ENCODE data around the gene PTPRN2. TPM values are rescaled to one million over a fixed set of nuclear protein-coding genes. Genes with fewer than 3 reads are reported as not detected.

Gene PTPRN2
- total RNA-seq, 4 donors from 2014 or later: 6.6 to 10.7 (median 8.2) TPM

GRCh38 chr7:158468700-158469296 is 118.8 kb downstream of the PTPRN2 start:
- H3K27ac ChIP-seq: no peak overlapping the region
- peaks cover 0 to 4% (median 0%) of the 10 kb centered on the region in 4 donors for H3K9me3 ChIP-seq
- H3K4me3 ChIP-seq: no peak overlapping the region
- peaks cover 0 to 9% of the 10 kb centered on the region in 2 donors for H3K27me3 ChIP-seq
- DNase-seq (ENCODE audit: low spot score in 2 of 2): no peak
- 54 to 60% methylated on average over 8 to 9 of the region's 9 CpGs for WGBS, 2 donors
- no peaks in the 10 kb centered on the region for H3K36me3 ChIP-seq
- H3K4me1 ChIP-seq: no peaks in the 10 kb centered on the region
- TF ChIP-seq EP300 (IDR thresholded peaks at IDR 0.05) (no peak), CTCF (IDR thresholded peaks at IDR 0.05) (no peak), POLR2A (IDR thresholded peaks at IDR 0.05) (no peak)

GRCh38 chr7:158468181-158468580 is 119.4 kb downstream of the PTPRN2 start:
- Histone ChIP-seq H3K27me3 (peaks cover 0 to 9% of the 10 kb centered on the region in 2 donors), H3K36me3 (no peaks in the 10 kb centered on the region), H3K27ac (no peak overlapping the region), H3K4me1 (no peaks in the 10 kb centered on the region), H3K4me3 (no peak overlapping the region), H3K9me3 (peaks cover 0 to 4% (median 0%) of the 10 kb centered on the region in 4 donors)
- 13 to 16% methylated on average over 10 of the region's 10 CpGs for WGBS, 2 donors
- DNase-seq (ENCODE audit: low spot score in 2 of 2): no peak
- TF ChIP-seq EP300 (IDR thresholded peaks at IDR 0.05): no peak
- no peak for TF ChIP-seq CTCF (IDR thresholded peaks at IDR 0.05)
- TF ChIP-seq POLR2A (IDR thresholded peaks at IDR 0.05): no peak

- H3K36me3 ChIP-seq: no peaks in the 10 kb centered on the region
- no peak for DNase-seq (ENCODE audit: low spot score in 2 of 2)
- H3K27me3 ChIP-seq: peaks cover 0 to 9% of the 10 kb centered on the region in 2 donors
- TF ChIP-seq EP300 (IDR thresholded peaks at IDR 0.05): no peak
- no peak for TF ChIP-seq CTCF (IDR thresholded peaks at IDR 0.05)
- no peak for TF ChIP-seq POLR2A (IDR thresholded peaks at IDR 0.05)
- no peaks in the 10 kb centered on the region for H3K4me1 ChIP-seq
- 61 to 68% methylated on average over 7 of the region's 7 CpGs for WGBS, 2 donors
- no peak overlapping the region for H3K27ac ChIP-seq
- no peak overlapping the region for H3K4me3 ChIP-seq
- peaks cover 0 to 4% (median 0%) of the 10 kb centered on the region in 4 donors for H3K9me3 ChIP-seq
These were observed 120.1 kb downstream of the PTPRN2 start for GRCh38 chr7:158467562-158467961.

GRCh38 chr7:158463317-158463716 is 124.3 kb downstream of the PTPRN2 start:
- Histone ChIP-seq H3K9me3 (peaks cover 0 to 4% (median 0%) of the 10 kb centered on the region in 4 donors), H3K4me3 (no peak overlapping the region), H3K27ac (no peak overlapping the region), H3K4me1 (no peaks in the 10 kb centered on the region), H3K27me3 (peaks cover 0 to 9% of the 10 kb centered on the region in 2 donors), H3K36me3 (no peaks in the 10 kb centered on the region)
- TF ChIP-seq CTCF (IDR thresholded peaks at IDR 0.05): no peak
- no peak for TF ChIP-seq POLR2A (IDR thresholded peaks at IDR 0.05)
- no peak for TF ChIP-seq EP300 (IDR thresholded peaks at IDR 0.05)
- no peak for DNase-seq (ENCODE audit: low spot score in 2 of 2)
- WGBS, 2 donors: 86 to 88% methylated on average over 4 of the region's 4 CpGs

GRCh38 chr7:158461824-158462223 is 125.8 kb downstream of the PTPRN2 start:
- TF ChIP-seq CTCF (IDR thresholded peaks at IDR 0.05) (no peak), EP300 (IDR thresholded peaks at IDR 0.05) (no peak), POLR2A (IDR thresholded peaks at IDR 0.05) (no peak)
- no peak overlapping the region for H3K4me3 ChIP-seq
- H3K27me3 ChIP-seq: peaks cover 0 to under 1% of the 10 kb centered on the region in 2 donors

More at GRCh38 chr7:158461824-158462223, 125.8 kb downstream of the PTPRN2 start:
- H3K36me3 ChIP-seq: no peaks in the 10 kb centered on the region
- peaks cover 0 to 4% (median 0%) of the 10 kb centered on the region in 4 donors for H3K9me3 ChIP-seq
- no peaks in the 10 kb centered on the region for H3K4me1 ChIP-seq
- H3K27ac ChIP-seq: no peak overlapping the region
- no peak for DNase-seq (ENCODE audit: low spot score in 2 of 2)
- whole genome bisulfite sequencing, 2 donors: 70 to 83% methylated on average over 11 of the region's 11 CpGs
